Upper lobe of right lung (tissue), 1 donor: Measurements from ENCODE around the gene NHERF2. TPM values are rescaled to one million over a fixed set of nuclear protein-coding genes. Genes with fewer than 3 reads are reported as not detected.

Experiments
- ATAC-seq: fragments of 200-7000 bp; cut with Tn5 transposase; one replicate; pipeline ENCODE4 v1.9.1; 2020; ENCODE audit warnings: mild to moderate bottlenecking, moderate library complexity
- DNase-seq: peaks from one replicate; pipeline ENCODE4 v3.0.0-alpha.2; 2020
- H3K27ac ChIP-seq: fragments of 200-600 bp; one replicate; pipeline ENCODE4 v1.8.0; 2022
- H3K27me3 ChIP-seq: fragments of 200-600 bp; one replicate; pipeline ENCODE4 v1.8.0; 2022; ENCODE audit warnings: mild to moderate bottlenecking
- H3K36me3 ChIP-seq: fragments of 200-600 bp; one replicate; pipeline ENCODE4 v1.8.0; 2022
- H3K4me1 ChIP-seq: fragments of 200-600 bp; one replicate; pipeline ENCODE4 v1.8.0; 2022
- H3K4me3 ChIP-seq: fragments of 200-600 bp; one replicate; pipeline ENCODE4 v1.8.0; 2022; ENCODE audit warnings: mild to moderate bottlenecking
- H3K9me3 ChIP-seq: fragments of 200-600 bp; one replicate; pipeline ENCODE4 v1.8.0; 2022
- CTCF ChIP-seq: fragments of 200-600 bp; IDR thresholded peaks from one replicate; pipeline ENCODE4 v1.8.0; 2022; ENCODE audit warnings: antibody characterized with exemption
- intact Hi-C: fragments of 100-400 bp; cut with DNase I; formaldehyde crosslinking; loops from one replicate; pipeline ENCODE4 v1.11.0; 2022
- total RNA-seq: library from RNA; stranded (reverse); fragmentation: NEBNext Ultra II Directional; extraction: Animal tissue kit (Norgen Biotek cat#: 25700); gene quantifications from one replicate; pipeline ENCODE4 v1.2.1, GENCODE V29; 2021
- donor health status: DM: no; HTN: yes; CAD: no; lungs with severe emphysema.

The NHERF2 gene
- total RNA-seq, 1 donor from 2014 or later, result 363 TPM

GRCh38 chr16:1991948-1992703, 34.6 kb upstream of the NHERF2 start:
- Histone ChIP-seq H3K9me3 (no peaks in the 10 kb centered on the region), H3K27me3 (peaks cover 27% of the 10 kb centered on the region), H3K36me3 (peaks cover 8% of the 10 kb centered on the region), H3K27ac (peak overlapping the region; percentile 53), H3K4me1 (peaks cover 16% of the 10 kb centered on the region), H3K4me3 (peak overlapping the region; percentile 41)
- peak; percentile 97 for DNase-seq
- intact Hi-C loops, result no loop called here
- no peak for TF ChIP-seq CTCF
- ATAC-seq, result peak; percentile 93

- intact Hi-C loops, result no loop called here
- DNase-seq (no peak), ATAC-seq (no peak)
- H3K27ac ChIP-seq, result no peak overlapping the region
- H3K4me3 ChIP-seq, result no peak overlapping the region
- no peaks in the 10 kb centered on the region for H3K9me3 ChIP-seq
- no peak for TF ChIP-seq CTCF
- H3K27me3 ChIP-seq, result peaks cover 27% of the 10 kb centered on the region
- peaks cover 16% of the 10 kb centered on the region for H3K4me1 ChIP-seq
- peaks cover 13% of the 10 kb centered on the region for H3K36me3 ChIP-seq
Observed at GRCh38 chr16:1992704-1993317, 33.9 kb upstream of the NHERF2 start.

GRCh38 chr16:1993731-1994131, 33.0 kb upstream of the NHERF2 start:
- Histone ChIP-seq H3K36me3 (peaks cover 22% of the 10 kb centered on the region), H3K9me3 (no peaks in the 10 kb centered on the region), H3K27me3 (peaks cover 24% of the 10 kb centered on the region), H3K27ac (no peak overlapping the region), H3K4me3 (no peak overlapping the region), H3K4me1 (peaks cover 23% of the 10 kb centered on the region)
- TF ChIP-seq CTCF, result no peak
- DNase-seq (peak; percentile 70), ATAC-seq (no peak)
- intact Hi-C loops, result no loop called here

- DNase-seq (no peak), ATAC-seq (no peak)
- Histone ChIP-seq H3K9me3 (no peaks in the 10 kb centered on the region), H3K27me3 (no peaks in the 10 kb centered on the region), H3K36me3 (peaks cover 62% of the 10 kb centered on the region), H3K4me1 (peaks cover 6% of the 10 kb centered on the region), H3K27ac (peak overlapping the region; percentile 47), H3K4me3 (no peak overlapping the region)
- TF ChIP-seq CTCF, result no peak
- intact Hi-C loops, result no loop called here
Observed at GRCh38 chr16:1997494-1998359, 29.0 kb upstream of the NHERF2 start.

GRCh38 chr16:1998360-1998835, 28.3 kb upstream of the NHERF2 start:
- TF ChIP-seq CTCF, result no peak
- DNase-seq, result no peak
- ATAC-seq, result no peak
- peaks cover 69% of the 10 kb centered on the region for H3K36me3 ChIP-seq
- no peaks in the 10 kb centered on the region for H3K9me3 ChIP-seq
- peak overlapping the region; percentile 47 for H3K27ac ChIP-seq
- H3K4me3 ChIP-seq, result no peak overlapping the region
- intact Hi-C loops, result no loop called here
- H3K4me1 ChIP-seq, result peaks cover 8% of the 10 kb centered on the region
- H3K27me3 ChIP-seq, result no peaks in the 10 kb centered on the region
